ENCODE results near the gene AVEN.

AVEN gene

GRCh38 chr15:33980159-33980558, 58.8 kb downstream of the AVEN start:
- TF ChIP-seq CTCF (IDR thresholded peaks at IDR 0.05; ENCODE audit: low read depth, low read length), result no peak
- no peak overlapping the region for H3K27ac ChIP-seq
- DNase-seq, result no peak
- no peaks in the 10 kb centered on the region for H3K9me3 ChIP-seq (ENCODE audit: severe bottlenecking)
- H3K4me3 ChIP-seq (ENCODE audit: low read depth, low read length), result no peak overlapping the region
- H3K36me3 ChIP-seq, result no peaks in the 10 kb centered on the region
- no peaks in the 10 kb centered on the region for H3K27me3 ChIP-seq (ENCODE audit: insufficient read depth, low read depth, severe bottlenecking)

- TF ChIP-seq CTCF (IDR thresholded peaks at IDR 0.05; ENCODE audit: low read depth, low read length), result no peak
Observed at GRCh38 chr15:33975022-33975565, 63.9 kb downstream of the AVEN start.

GRCh38 chr15:33971811-33972210, 67.2 kb downstream of the AVEN start:
- Histone ChIP-seq H3K9me3 (ENCODE audit: severe bottlenecking) (no peaks in the 10 kb centered on the region), H3K27me3 (ENCODE audit: insufficient read depth, low read depth, severe bottlenecking) (no peaks in the 10 kb centered on the region), H3K4me3 (ENCODE audit: low read depth, low read length) (no peak overlapping the region), H3K27ac (no peak overlapping the region), H3K36me3 (no peaks in the 10 kb centered on the region)
- no peak for DNase-seq
- TF ChIP-seq CTCF (IDR thresholded peaks at IDR 0.05; ENCODE audit: low read depth, low read length), result no peak

More at GRCh38 chr15:33975022-33975565, 63.9 kb downstream of the AVEN start:
- Histone ChIP-seq H3K4me3 (ENCODE audit: low read depth, low read length) (no peak overlapping the region), H3K27me3 (ENCODE audit: insufficient read depth, low read depth, severe bottlenecking) (no peaks in the 10 kb centered on the region), H3K36me3 (no peaks in the 10 kb centered on the region), H3K9me3 (ENCODE audit: severe bottlenecking) (no peaks in the 10 kb centered on the region), H3K27ac (no peak overlapping the region)
- no peak for DNase-seq

GRCh38 chr15:33968821-33969220, 70.2 kb downstream of the AVEN start:
- DNase-seq, result no peak
- H3K27ac ChIP-seq, result peak overlapping the region; percentile 64
- no peaks in the 10 kb centered on the region for H3K27me3 ChIP-seq (ENCODE audit: insufficient read depth, low read depth, severe bottlenecking)
- TF ChIP-seq CTCF (IDR thresholded peaks at IDR 0.05; ENCODE audit: low read depth, low read length), result no peak
- no peaks in the 10 kb centered on the region for H3K9me3 ChIP-seq (ENCODE audit: severe bottlenecking)
- peak overlapping the region; percentile 55 for H3K4me3 ChIP-seq (ENCODE audit: low read depth, low read length)
- H3K36me3 ChIP-seq, result no peaks in the 10 kb centered on the region

- no peak for DNase-seq
- Histone ChIP-seq H3K27ac (peak within 1 kb of the TSS; percentile 64), H3K4me3 (ENCODE audit: low read depth, low read length) (peak within 1 kb of the TSS; percentile 55), H3K27me3 (ENCODE audit: insufficient read depth, low read depth, severe bottlenecking) (no peaks in the 10 kb centered on the region), H3K36me3 (no peaks in the 10 kb centered on the region), H3K9me3 (ENCODE audit: severe bottlenecking) (no peaks in the 10 kb centered on the region)
- no peak for TF ChIP-seq CTCF (IDR thresholded peaks at IDR 0.05; ENCODE audit: low read depth, low read length)
Observed at GRCh38 chr15:33968224-33968623, 70.8 kb downstream of the AVEN start, which contains the start of gene CHRM5. TSS of gene CHRM5 (plus strand) at chr15:33968497. CDS start at chr15:34062718, 94,221 bp downstream.

- Histone ChIP-seq H3K4me3 (ENCODE audit: low read depth, low read length) (no peak overlapping the region), H3K27ac (no peak overlapping the region), H3K36me3 (no peaks in the 10 kb centered on the region), H3K27me3 (ENCODE audit: insufficient read depth, low read depth, severe bottlenecking) (no peaks in the 10 kb centered on the region), H3K9me3 (ENCODE audit: severe bottlenecking) (no peaks in the 10 kb centered on the region)
- DNase-seq, result no peak
- no peak for TF ChIP-seq CTCF (IDR thresholded peaks at IDR 0.05; ENCODE audit: low read depth, low read length)
Observed at GRCh38 chr15:33964665-33965040, 74.4 kb downstream of the AVEN start.

Data from WERI-Rb-1 (cell line).